ENCODE measurements around the gene BCL11B.

BCL11B gene

GRCh38 chr14:99137001-99137700, 134.8 kb downstream of the BCL11B start:
- DNase-seq (ENCODE audit: low read depth) = no peak

GRCh38 chr14:99136401-99136800, 135.6 kb downstream of the BCL11B start:
- no peak for DNase-seq (ENCODE audit: low read depth)

GRCh38 chr14:99136047-99136400, 136.0 kb downstream of the BCL11B start:
- DNase-seq (ENCODE audit: low read depth) = no peak

- no peak for DNase-seq (ENCODE audit: low read depth)
These were observed 137.4 kb downstream of the BCL11B start for GRCh38 chr14:99134516-99135046.

- no peak for DNase-seq (ENCODE audit: low read depth)
These were observed 138.1 kb downstream of the BCL11B start for GRCh38 chr14:99133636-99134515.

GRCh38 chr14:99132821-99133635, 139.0 kb downstream of the BCL11B start:
- no peak for DNase-seq (ENCODE audit: low read depth)

GRCh38 chr14:99131632-99132271, 140.2 kb downstream of the BCL11B start:
- no peak for DNase-seq (ENCODE audit: low read depth)

GRCh38 chr14:99129998-99130397, 142.0 kb downstream of the BCL11B start:
- no peak for DNase-seq (ENCODE audit: low read depth)

- DNase-seq (ENCODE audit: low read depth) = no peak
These were observed 142.7 kb downstream of the BCL11B start for GRCh38 chr14:99129211-99129696.

GRCh38 chr14:99128185-99128584, 143.8 kb downstream of the BCL11B start:
- DNase-seq (ENCODE audit: low read depth) = no peak

- no peak for DNase-seq (ENCODE audit: low read depth)
These were observed 144.3 kb downstream of the BCL11B start for GRCh38 chr14:99127651-99128167.

GRCh38 chr14:99125616-99126431, 146.2 kb downstream of the BCL11B start:
- DNase-seq (ENCODE audit: low read depth) = no peak

- DNase-seq (ENCODE audit: low read depth) = no peak
These were observed 146.9 kb downstream of the BCL11B start for GRCh38 chr14:99125113-99125512.

- no peak for DNase-seq (ENCODE audit: low read depth)
These were observed 147.4 kb downstream of the BCL11B start for GRCh38 chr14:99124482-99125105.

- no peak for DNase-seq (ENCODE audit: low read depth)
These were observed 148.7 kb downstream of the BCL11B start for GRCh38 chr14:99123208-99123870.

GRCh38 chr14:99122521-99123125, 149.4 kb downstream of the BCL11B start:
- DNase-seq (ENCODE audit: low read depth) = no peak

GRCh38 chr14:99121319-99121875, 150.6 kb downstream of the BCL11B start:
- no peak for DNase-seq (ENCODE audit: low read depth)

- DNase-seq (ENCODE audit: low read depth) = no peak
These were observed 151.3 kb downstream of the BCL11B start for GRCh38 chr14:99120526-99121318.

Data from activated T-helper 1 cell treated with Interleukin-2 at 50 U/mL for 16 hours (primary cell).